ENCODE data around the gene HSPA4. TPM values are rescaled to one million over a fixed set of nuclear protein-coding genes. Genes with fewer than 3 reads are reported as not detected.

Gene HSPA4
- total RNA-seq, 2 donors from 2014 or later: 55.3 to 59.0 TPM

DNA sequence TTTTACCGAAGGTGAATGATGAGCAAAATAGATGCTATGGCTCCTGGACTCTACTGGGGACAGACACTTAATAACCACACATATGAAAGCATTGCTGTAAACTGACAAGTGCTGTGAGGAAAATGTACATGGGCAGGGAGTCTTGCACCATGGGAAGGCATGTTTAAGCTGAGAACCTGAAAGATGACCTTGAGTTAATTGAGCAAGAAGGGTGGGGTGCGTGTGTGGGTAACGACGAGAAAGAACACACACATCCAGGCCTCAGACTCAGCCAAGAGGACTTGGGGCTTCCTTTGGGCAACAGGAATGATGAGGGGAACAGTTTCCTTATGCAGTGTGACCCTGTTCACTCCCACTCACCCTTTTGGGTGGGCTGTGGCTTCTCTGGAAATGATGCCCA is 73.1 kb downstream of the HSPA4 start:
- Histone ChIP-seq H3K9me3 (no peaks in the 10 kb centered on the region), H3K4me3 (no peak overlapping the region), H3K27me3 (replicated peaks; ENCODE audit: insufficient read depth) (no peaks in the 10 kb centered on the region), H3K4me1 (ENCODE audit: control insufficient read depth in 1 of 2, low read depth in 2 of 2) (peaks cover 10 to 14% of the 10 kb centered on the region in 2 donors), H3K27ac (no peak overlapping the region), H3K36me3 (no peaks in the 10 kb centered on the region)
- TF ChIP-seq, protein P1, sequence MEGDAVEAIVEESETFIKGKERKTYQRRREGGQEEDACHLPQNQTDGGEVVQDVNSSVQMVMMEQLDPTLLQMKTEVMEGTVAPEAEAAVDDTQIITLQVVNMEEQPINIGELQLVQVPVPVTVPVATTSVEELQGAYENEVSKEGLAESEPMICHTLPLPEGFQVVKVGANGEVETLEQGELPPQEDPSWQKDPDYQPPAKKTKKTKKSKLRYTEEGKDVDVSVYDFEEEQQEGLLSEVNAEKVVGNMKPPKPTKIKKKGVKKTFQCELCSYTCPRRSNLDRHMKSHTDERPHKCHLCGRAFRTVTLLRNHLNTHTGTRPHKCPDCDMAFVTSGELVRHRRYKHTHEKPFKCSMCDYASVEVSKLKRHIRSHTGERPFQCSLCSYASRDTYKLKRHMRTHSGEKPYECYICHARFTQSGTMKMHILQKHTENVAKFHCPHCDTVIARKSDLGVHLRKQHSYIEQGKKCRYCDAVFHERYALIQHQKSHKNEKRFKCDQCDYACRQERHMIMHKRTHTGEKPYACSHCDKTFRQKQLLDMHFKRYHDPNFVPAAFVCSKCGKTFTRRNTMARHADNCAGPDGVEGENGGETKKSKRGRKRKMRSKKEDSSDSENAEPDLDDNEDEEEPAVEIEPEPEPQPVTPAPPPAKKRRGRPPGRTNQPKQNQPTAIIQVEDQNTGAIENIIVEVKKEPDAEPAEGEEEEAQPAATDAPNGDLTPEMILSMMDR (IDR thresholded peaks at IDR 0.05): no peak
- DNase-seq (ENCODE audit: low spot score) (no peak), ATAC-seq (ENCODE audit: insufficient number of reproducible peaks, low FRiP score, low read depth) (no peak)

GRCh38 chr5:133128066-133128465 is 76.3 kb downstream of the HSPA4 start:
- Histone ChIP-seq H3K9me3 (no peaks in the 10 kb centered on the region), H3K27me3 (replicated peaks; ENCODE audit: insufficient read depth) (no peaks in the 10 kb centered on the region), H3K36me3 (no peaks in the 10 kb centered on the region), H3K4me3 (no peak overlapping the region), H3K4me1 (ENCODE audit: control insufficient read depth in 1 of 2, low read depth in 2 of 2) (peaks cover 0 to 4% of the 10 kb centered on the region in 2 donors), H3K27ac (no peak overlapping the region)
- TF ChIP-seq, protein P1 (IDR thresholded peaks at IDR 0.05): no peak
- ATAC-seq (ENCODE audit: insufficient number of reproducible peaks, low FRiP score, low read depth): no peak
- DNase-seq (ENCODE audit: low spot score): no peak

DNA sequence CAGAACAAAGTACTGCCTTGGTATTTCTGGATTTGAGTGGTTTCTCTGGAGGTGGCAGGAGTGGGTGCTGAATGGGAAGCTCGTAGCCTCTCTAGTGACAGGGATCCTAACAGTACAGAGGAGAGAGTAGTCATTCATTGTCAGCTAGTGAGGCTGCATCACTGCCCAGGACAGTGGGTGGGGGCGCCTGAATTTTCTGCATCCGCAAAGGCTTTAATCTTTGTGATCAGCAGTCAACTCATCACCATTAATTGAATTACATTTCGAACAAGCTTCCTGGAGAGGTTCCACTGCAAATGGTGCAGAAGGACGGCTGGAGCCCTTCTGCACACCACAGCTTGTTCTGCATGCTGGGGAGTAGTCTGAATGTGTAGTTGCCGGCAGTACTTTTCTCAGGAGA is 77.5 kb downstream of the HSPA4 start:
- Histone ChIP-seq H3K27ac (no peak overlapping the region), H3K36me3 (no peaks in the 10 kb centered on the region), H3K4me1 (ENCODE audit: control insufficient read depth in 1 of 2, low read depth in 2 of 2) (peaks cover 0 to 4% of the 10 kb centered on the region in 2 donors), H3K9me3 (no peaks in the 10 kb centered on the region), H3K4me3 (no peak overlapping the region), H3K27me3 (replicated peaks; ENCODE audit: insufficient read depth) (no peaks in the 10 kb centered on the region)
- no peak for DNase-seq (ENCODE audit: low spot score)
- TF ChIP-seq, protein P1 (IDR thresholded peaks at IDR 0.05): no peak
- no peak for ATAC-seq (ENCODE audit: insufficient number of reproducible peaks, low FRiP score, low read depth)

- no peaks in the 10 kb centered on the region for H3K9me3 ChIP-seq
- TF ChIP-seq, protein P1 (IDR thresholded peaks at IDR 0.05): no peak
- H3K36me3 ChIP-seq: no peaks in the 10 kb centered on the region
- no peak overlapping the region for H3K4me3 ChIP-seq
- DNase-seq (ENCODE audit: low spot score) (no peak), ATAC-seq (ENCODE audit: insufficient number of reproducible peaks, low FRiP score, low read depth) (no peak)
- H3K27ac ChIP-seq: no peak overlapping the region
- no peaks in the 10 kb centered on the region for H3K27me3 ChIP-seq (replicated peaks; ENCODE audit: insufficient read depth)
- H3K4me1 ChIP-seq (ENCODE audit: control insufficient read depth in 1 of 2, low read depth in 2 of 2): peaks cover 0 to 4% of the 10 kb centered on the region in 2 donors
These were observed 78.1 kb downstream of the HSPA4 start for GRCh38 chr5:133129950-133130349.

DNA sequence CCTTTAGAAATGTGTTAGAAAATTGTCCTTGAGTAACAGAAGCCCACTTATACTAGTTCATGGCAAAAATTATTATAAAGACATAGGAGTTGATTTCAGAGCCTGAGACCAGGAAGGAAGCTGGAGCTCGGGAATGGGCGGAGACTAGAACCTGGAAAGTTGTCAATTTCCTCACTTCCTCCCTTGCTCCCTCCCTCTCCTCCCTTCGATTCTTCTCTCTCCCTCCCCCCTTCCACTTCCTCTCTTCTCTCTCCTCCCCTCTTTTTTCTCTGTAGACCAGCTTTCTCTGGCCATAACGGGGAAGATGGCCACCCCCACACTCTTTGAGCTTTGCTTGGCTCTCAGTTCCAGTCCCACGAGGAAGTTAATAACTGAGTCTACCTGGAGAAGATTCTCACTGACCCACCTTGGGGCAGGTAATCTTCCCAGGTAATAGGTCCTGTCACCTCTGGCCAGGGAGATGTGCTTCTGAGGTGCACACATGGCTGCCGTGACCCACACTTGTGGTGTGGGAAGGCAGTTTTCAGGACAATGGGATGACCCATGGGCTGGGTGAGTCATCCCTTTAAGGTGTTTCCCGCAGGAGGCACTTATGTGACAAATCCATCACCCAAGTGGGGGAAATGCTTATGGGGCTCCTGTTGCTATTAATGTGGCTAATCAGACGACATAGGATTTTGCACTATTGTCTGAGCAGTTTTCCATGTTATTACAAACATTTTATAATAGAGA is 78.7 kb downstream of the HSPA4 start:
- Histone ChIP-seq H3K4me1 (ENCODE audit: control insufficient read depth in 1 of 2, low read depth in 2 of 2) (peaks cover 0 to 4% of the 10 kb centered on the region in 2 donors), H3K36me3 (no peaks in the 10 kb centered on the region), H3K9me3 (no peaks in the 10 kb centered on the region), H3K27ac (no peak overlapping the region), H3K4me3 (no peak overlapping the region), H3K27me3 (replicated peaks; ENCODE audit: insufficient read depth) (no peaks in the 10 kb centered on the region)
- DNase-seq (ENCODE audit: low spot score): no peak
- ATAC-seq (ENCODE audit: insufficient number of reproducible peaks, low FRiP score, low read depth): no peak
- TF ChIP-seq, protein P1 (IDR thresholded peaks at IDR 0.05): no peak
